Measurements from ENCODE around the gene PRDM5. TPM values are rescaled to one million over a fixed set of nuclear protein-coding genes. Genes with fewer than 3 reads are reported as not detected.

The PRDM5 gene
- total RNA-seq, 1 donor from 2014 or later = 6.5 TPM

- Histone ChIP-seq H2AFZ (ENCODE audit: low read depth, low read length) (no peak overlapping the region), H3K9ac (ENCODE audit: low read length) (no peak overlapping the region), H3K4me2 (ENCODE audit: low read length) (no peak overlapping the region), H4K20me1 (ENCODE audit: insufficient read depth, low read length) (no peaks in the 10 kb centered on the region), H3K4me1 (ENCODE audit: insufficient read depth, low read length) (no peaks in the 10 kb centered on the region), H3K9me3 (ENCODE audit: insufficient read depth, low read depth, low read length) (no peaks in the 10 kb centered on the region), H3K36me3 (ENCODE audit: insufficient read depth, low read length) (no peaks in the 10 kb centered on the region), H3K79me2 (ENCODE audit: insufficient read depth, low read length) (no peaks in the 10 kb centered on the region), H3K27me3 (ENCODE audit: insufficient read depth, low read length) (no peaks in the 10 kb centered on the region), H3K27ac (ENCODE audit: low read depth, low read length) (no peak overlapping the region), H3K4me3 (ENCODE audit: insufficient read depth, low read depth, low read length) (no peak overlapping the region)
- Mint-ChIP-seq H3K27ac (ENCODE audit: unreplicated experiment) (no peak overlapping the region), H3K36me3 (ENCODE audit: low read depth, unreplicated experiment) (peaks cover 2% of the 10 kb centered on the region), H3K27me3 (ENCODE audit: low read depth, unreplicated experiment) (no peaks in the 10 kb centered on the region), H3K9me3 (ENCODE audit: unreplicated experiment) (no peaks in the 10 kb centered on the region), H3K4me3 (ENCODE audit: unreplicated experiment) (no peak overlapping the region), H3K4me1 (ENCODE audit: low read depth, unreplicated experiment) (no peaks in the 10 kb centered on the region)
- FAIRE-seq (no peak), DNase-seq (ENCODE audit: low read depth) (no peak)
- TF ChIP-seq CTCF (IDR thresholded peaks at IDR 0.05; ENCODE audit: insufficient read depth, low read depth, low read length) (no peak), EZH2 (IDR thresholded peaks at IDR 0.05; ENCODE audit: insufficient read depth, low read length) (no peak)
Measured at GRCh38 chr4:120704538-120704937, 218.0 kb downstream of the PRDM5 start.

GRCh38 chr4:120703908-120704307 lies 218.6 kb downstream of the PRDM5 start:
- no peaks in the 10 kb centered on the region for H3K9me3 ChIP-seq (ENCODE audit: insufficient read depth, low read depth, low read length)
- H4K20me1 ChIP-seq (ENCODE audit: insufficient read depth, low read length) = no peaks in the 10 kb centered on the region
- H3K4me1 ChIP-seq (ENCODE audit: insufficient read depth, low read length) = no peaks in the 10 kb centered on the region
- H3K27me3 ChIP-seq (ENCODE audit: insufficient read depth, low read length) = no peaks in the 10 kb centered on the region
- H3K36me3 ChIP-seq (ENCODE audit: insufficient read depth, low read length) = no peaks in the 10 kb centered on the region
- H3K27ac ChIP-seq (ENCODE audit: low read depth, low read length) = no peak overlapping the region
- no peak for FAIRE-seq
- H3K4me3 ChIP-seq (ENCODE audit: insufficient read depth, low read depth, low read length) = no peak overlapping the region
- DNase-seq (ENCODE audit: low read depth) = no peak
- no peak overlapping the region for H3K4me2 ChIP-seq (ENCODE audit: low read length)
- H3K27me3 Mint-ChIP-seq (ENCODE audit: low read depth, unreplicated experiment) = no peaks in the 10 kb centered on the region
- TF ChIP-seq CTCF (IDR thresholded peaks at IDR 0.05; ENCODE audit: insufficient read depth, low read depth, low read length) = no peak
- no peak for TF ChIP-seq EZH2 (IDR thresholded peaks at IDR 0.05; ENCODE audit: insufficient read depth, low read length)
- no peak overlapping the region for H3K4me3 Mint-ChIP-seq (ENCODE audit: unreplicated experiment)
- H3K79me2 ChIP-seq (ENCODE audit: insufficient read depth, low read length) = no peaks in the 10 kb centered on the region
- H3K36me3 Mint-ChIP-seq (ENCODE audit: low read depth, unreplicated experiment) = peaks cover 2% of the 10 kb centered on the region
- H3K4me1 Mint-ChIP-seq (ENCODE audit: low read depth, unreplicated experiment) = no peaks in the 10 kb centered on the region
- H2AFZ ChIP-seq (ENCODE audit: low read depth, low read length) = no peak overlapping the region
- H3K27ac Mint-ChIP-seq (ENCODE audit: unreplicated experiment) = no peak overlapping the region
- H3K9ac ChIP-seq (ENCODE audit: low read length) = no peak overlapping the region
- H3K9me3 Mint-ChIP-seq (ENCODE audit: unreplicated experiment) = no peaks in the 10 kb centered on the region

GRCh38 chr4:120699354-120699753 lies 223.2 kb downstream of the PRDM5 start:
- DNase-seq (ENCODE audit: low read depth) = no peak
- Mint-ChIP-seq H3K27ac (ENCODE audit: unreplicated experiment) (no peak overlapping the region), H3K36me3 (ENCODE audit: low read depth, unreplicated experiment) (peaks cover 2% of the 10 kb centered on the region), H3K4me3 (ENCODE audit: unreplicated experiment) (no peak overlapping the region), H3K27me3 (ENCODE audit: low read depth, unreplicated experiment) (no peaks in the 10 kb centered on the region), H3K4me1 (ENCODE audit: low read depth, unreplicated experiment) (peaks cover 6% of the 10 kb centered on the region), H3K9me3 (ENCODE audit: unreplicated experiment) (no peaks in the 10 kb centered on the region)
- no peak for TF ChIP-seq CTCF (IDR thresholded peaks at IDR 0.05; ENCODE audit: insufficient read depth, low read depth, low read length)
- no peak for TF ChIP-seq EZH2 (IDR thresholded peaks at IDR 0.05; ENCODE audit: insufficient read depth, low read length)
- Histone ChIP-seq H3K27me3 (ENCODE audit: insufficient read depth, low read length) (no peaks in the 10 kb centered on the region), H3K4me2 (ENCODE audit: low read length) (no peak overlapping the region), H2AFZ (ENCODE audit: low read depth, low read length) (no peak overlapping the region), H3K36me3 (ENCODE audit: insufficient read depth, low read length) (no peaks in the 10 kb centered on the region), H3K4me1 (ENCODE audit: insufficient read depth, low read length) (no peaks in the 10 kb centered on the region), H3K9ac (ENCODE audit: low read length) (no peak overlapping the region), H4K20me1 (ENCODE audit: insufficient read depth, low read length) (no peaks in the 10 kb centered on the region), H3K27ac (ENCODE audit: low read depth, low read length) (no peak overlapping the region), H3K4me3 (ENCODE audit: insufficient read depth, low read depth, low read length) (no peak overlapping the region), H3K79me2 (ENCODE audit: insufficient read depth, low read length) (no peaks in the 10 kb centered on the region), H3K9me3 (ENCODE audit: insufficient read depth, low read depth, low read length) (no peaks in the 10 kb centered on the region)
- no peak for FAIRE-seq
